GM12872 (cell line): Measurements from ENCODE around the gene CXCL10.

Experiments
- TF ChIP-seq, protein P1 (sequence below): IDR thresholded peaks from 3 replicates; pipeline ENCODE4 v1.5.1; 2011; ENCODE audit warnings: low read depth, mild to moderate bottlenecking, low read length, moderate library complexity; ENCODE audit not compliant: insufficient read depth

Gene CXCL10

DNA sequence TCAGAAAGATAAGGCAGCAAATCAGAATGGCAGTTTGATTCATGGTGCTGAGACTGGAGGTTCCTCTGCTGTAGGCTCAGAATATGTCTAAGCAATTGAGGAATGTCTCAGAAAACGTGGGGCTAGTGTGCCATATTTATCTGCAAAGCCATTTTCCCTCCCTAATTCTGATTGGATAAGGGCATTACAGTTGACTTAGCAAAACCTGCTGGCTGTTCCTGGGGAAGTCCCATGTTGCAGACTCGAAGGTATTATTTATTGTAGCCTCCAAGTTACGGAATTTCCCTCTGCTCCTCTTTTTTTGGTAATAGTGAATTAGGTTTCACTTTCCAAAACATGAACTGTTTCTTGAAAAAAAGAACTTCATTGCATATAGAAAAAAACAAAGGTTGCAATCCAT is at the start of gene CXCL10:
TSS of gene CXCL10 (minus strand) at position 109 of the 400 bp plus-strand sequence. CDS start at position 43, 66 bp downstream.
- TF ChIP-seq, protein P1, sequence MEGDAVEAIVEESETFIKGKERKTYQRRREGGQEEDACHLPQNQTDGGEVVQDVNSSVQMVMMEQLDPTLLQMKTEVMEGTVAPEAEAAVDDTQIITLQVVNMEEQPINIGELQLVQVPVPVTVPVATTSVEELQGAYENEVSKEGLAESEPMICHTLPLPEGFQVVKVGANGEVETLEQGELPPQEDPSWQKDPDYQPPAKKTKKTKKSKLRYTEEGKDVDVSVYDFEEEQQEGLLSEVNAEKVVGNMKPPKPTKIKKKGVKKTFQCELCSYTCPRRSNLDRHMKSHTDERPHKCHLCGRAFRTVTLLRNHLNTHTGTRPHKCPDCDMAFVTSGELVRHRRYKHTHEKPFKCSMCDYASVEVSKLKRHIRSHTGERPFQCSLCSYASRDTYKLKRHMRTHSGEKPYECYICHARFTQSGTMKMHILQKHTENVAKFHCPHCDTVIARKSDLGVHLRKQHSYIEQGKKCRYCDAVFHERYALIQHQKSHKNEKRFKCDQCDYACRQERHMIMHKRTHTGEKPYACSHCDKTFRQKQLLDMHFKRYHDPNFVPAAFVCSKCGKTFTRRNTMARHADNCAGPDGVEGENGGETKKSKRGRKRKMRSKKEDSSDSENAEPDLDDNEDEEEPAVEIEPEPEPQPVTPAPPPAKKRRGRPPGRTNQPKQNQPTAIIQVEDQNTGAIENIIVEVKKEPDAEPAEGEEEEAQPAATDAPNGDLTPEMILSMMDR: no peak

DNA sequence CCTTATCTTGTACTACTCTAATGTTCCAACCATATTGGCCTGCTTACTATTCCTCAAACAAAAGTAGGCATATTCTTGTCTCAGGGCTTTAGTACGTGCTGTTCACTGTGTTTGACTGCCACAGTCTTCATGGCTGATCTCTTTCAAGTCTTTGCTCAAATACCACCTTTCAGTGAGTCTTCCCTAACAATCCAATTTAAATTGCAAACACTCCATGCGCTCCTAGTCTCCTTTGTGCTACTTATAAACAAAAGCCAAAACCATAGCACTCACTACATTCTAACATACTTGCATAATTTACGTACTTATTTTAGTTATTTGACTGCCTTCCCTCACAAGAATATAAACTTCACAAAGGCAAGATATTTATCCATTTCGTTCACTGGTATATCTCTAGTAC is 49.5 kb upstream of the CXCL10 start:
- TF ChIP-seq, protein P1: no peak

DNA sequence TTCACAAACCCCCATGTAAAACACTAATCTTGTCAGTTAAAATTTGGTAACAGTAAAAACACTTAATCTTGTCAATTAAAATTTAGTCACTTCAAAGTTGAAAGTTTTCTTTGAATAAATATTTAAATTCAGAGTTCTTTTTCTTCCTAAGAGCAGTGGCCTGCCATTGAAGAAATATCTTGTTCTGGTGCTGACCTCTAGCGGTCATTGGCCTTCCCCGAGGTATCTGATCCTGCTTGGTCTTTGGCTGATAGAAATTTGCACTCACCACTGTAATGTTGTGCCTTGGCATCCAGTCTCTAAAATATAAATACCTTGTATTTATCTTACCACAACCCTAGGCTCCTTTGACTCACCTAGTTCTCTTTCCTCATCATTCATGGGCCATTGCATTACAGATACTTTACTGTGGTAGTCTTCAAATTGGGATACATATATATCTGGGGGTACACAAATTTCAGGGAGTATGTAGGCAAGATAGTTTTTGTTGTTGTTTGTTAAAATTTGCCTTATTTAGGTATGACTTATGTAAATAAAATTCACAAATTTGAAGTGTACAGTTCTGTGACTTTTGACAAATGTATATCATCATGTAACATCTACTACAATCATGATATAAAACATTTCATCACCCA is 44.5 kb upstream of the CXCL10 start:
- TF ChIP-seq, protein P1: peak; percentile 76

DNA sequence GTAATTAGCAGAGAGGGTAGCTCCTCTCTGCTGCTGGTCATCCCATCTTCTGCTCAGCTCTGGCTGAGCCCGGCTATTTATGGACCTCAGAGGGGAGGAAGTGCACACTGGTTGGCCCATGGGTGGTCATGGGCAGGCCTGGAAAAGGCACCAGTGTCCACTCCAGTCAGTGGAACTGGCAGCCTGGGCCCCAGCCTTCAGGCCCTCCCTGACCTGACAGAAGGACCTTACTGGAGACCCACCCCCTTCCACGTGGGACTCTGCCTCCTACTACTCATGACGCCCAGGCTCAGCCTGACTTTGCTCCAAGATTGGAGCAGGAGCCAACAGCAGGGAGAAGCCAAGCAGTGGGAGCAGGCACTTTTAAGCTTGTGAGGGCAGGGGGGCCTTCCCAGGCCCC is 43.2 kb upstream of the CXCL10 start:
- TF ChIP-seq, protein P1: no peak

DNA sequence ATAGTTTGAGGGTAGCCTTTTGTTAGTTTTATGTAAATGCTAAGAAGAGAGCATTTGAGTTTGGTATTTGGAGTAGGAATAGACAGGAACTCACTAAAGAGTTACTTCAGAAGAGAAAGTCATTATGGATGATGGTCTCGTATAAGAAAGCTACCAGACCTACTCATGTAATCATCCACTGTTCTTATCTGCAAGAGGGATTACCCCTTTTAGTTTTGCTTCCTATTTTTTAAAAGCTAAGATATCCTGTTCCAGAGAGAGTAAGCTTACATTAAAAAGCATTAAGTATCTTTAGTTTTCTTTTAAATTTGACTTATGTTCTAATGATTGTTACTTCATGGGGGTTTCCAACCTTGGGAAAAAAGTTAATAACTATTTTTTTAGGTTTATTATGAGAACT is 38.7 kb upstream of the CXCL10 start:
- TF ChIP-seq, protein P1: no peak

DNA sequence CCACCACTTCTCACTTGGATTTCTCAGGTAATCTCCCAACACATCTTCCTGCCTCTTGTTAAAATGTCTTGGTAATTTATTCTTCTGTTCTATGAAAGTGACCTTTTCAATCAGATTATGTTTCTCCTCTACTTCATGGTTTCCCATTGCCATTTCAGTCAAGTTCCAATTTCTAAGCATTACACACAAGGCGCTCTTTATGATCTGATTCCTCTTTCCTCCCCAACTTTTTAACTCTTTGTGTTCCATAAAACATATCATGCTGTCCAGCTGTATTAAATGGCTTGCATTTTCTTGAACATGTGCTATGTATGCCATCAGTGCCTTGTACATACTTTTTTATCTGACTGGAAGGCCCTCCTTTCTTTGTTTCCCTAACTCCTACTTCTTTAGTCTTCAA is 38.1 kb upstream of the CXCL10 start:
- TF ChIP-seq, protein P1: no peak

DNA sequence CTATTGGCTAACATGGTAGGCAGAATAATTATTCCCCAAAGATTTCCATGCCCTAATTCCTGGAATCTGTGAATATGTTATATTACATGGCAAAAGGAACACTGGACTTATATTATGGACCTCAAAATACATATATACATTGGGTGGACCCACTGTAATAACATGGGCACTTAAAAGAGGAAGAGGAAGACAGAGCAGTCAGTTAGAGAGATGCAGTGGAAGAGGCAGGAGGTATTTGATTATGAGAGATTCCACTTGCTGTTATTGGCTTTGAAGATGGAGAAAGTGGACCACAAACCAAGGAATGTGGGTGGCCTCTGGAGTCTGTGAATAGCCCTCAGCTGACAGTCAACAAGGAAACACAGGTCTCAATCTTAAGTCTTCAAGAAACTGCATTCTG is 37.2 kb upstream of the CXCL10 start:
- TF ChIP-seq, protein P1: no peak

DNA sequence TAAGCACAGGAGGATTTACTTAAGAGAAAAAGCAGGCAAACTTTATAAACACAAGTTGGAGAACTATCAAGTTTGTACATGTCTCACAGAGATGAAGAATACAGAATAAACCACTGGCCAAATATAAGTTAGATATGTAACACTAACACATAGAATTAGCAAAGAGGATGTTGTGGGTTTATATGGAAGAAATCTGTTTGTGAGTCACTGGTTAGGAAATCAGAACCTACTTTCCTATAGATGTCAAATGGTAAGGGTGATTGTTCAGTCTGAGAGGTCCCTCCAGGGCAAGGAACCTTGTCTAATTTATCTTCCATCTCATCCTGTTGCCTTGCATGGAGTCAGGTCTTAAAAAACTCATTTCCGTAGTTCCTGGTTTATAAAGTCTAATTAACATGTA is 36.5 kb upstream of the CXCL10 start:
- TF ChIP-seq, protein P1: no peak
